ENCODE results near the gene TXNDC9. TPM values are rescaled to one million over a fixed set of nuclear protein-coding genes. Genes with fewer than 3 reads are reported as not detected.
"Not testable (repeated sequence)": the region's sequence is repeated elsewhere in the genome, so short reads cannot be mapped to it uniquely, and the experiment has no call there.

The TXNDC9 gene
- total RNA-seq, 2 experiments from 2014 or later, result 28.5 to 31.7 TPM

GRCh38 chr2:99325384-99325783 lies 10.7 kb downstream of the TXNDC9 start:
- Histone ChIP-seq H3K4me2 (ENCODE audit: low read length) (no peak overlapping the region), H3K4me1 (ENCODE audit: insufficient read depth, low read length, poor library complexity, severe bottlenecking) (no peaks in the 10 kb centered on the region), H3K27ac (ENCODE audit: low read depth, low read length, poor library complexity, severe bottlenecking) (no peak overlapping the region), H2AFZ (ENCODE audit: low read length) (no peak overlapping the region), H4K20me1 (ENCODE audit: insufficient read depth, low read length) (no peaks in the 10 kb centered on the region), H3K4me3 (ENCODE audit: low read depth, low read length, poor library complexity, severe bottlenecking) (no peak overlapping the region), H3K79me2 (ENCODE audit: insufficient read depth, low read depth, low read length) (0 out of 2 replicates have a peak, but pooled peaks cover 5% of the 10 kb centered on the region), H3K36me3 (ENCODE audit: insufficient read depth, low read length) (peaks cover 93% of the 10 kb centered on the region), H3K9me2 (ENCODE audit: insufficient read depth, low read length) (no peaks in the 10 kb centered on the region), H3K9me3 (ENCODE audit: low read length) (no peaks in the 10 kb centered on the region)
- ChIA-PET POLR2A (no interaction called here), CTCF (ENCODE audit: unreplicated experiment) (no interaction called here)
- no peak for DNase-seq (ENCODE audit: low spot score)
- no peak for TF ChIP-seq EZH2phosphoT487 (IDR thresholded peaks at IDR 0.05; ENCODE audit: borderline replicate concordance, low read depth, low read length)
- TF ChIP-seq, protein P1, sequence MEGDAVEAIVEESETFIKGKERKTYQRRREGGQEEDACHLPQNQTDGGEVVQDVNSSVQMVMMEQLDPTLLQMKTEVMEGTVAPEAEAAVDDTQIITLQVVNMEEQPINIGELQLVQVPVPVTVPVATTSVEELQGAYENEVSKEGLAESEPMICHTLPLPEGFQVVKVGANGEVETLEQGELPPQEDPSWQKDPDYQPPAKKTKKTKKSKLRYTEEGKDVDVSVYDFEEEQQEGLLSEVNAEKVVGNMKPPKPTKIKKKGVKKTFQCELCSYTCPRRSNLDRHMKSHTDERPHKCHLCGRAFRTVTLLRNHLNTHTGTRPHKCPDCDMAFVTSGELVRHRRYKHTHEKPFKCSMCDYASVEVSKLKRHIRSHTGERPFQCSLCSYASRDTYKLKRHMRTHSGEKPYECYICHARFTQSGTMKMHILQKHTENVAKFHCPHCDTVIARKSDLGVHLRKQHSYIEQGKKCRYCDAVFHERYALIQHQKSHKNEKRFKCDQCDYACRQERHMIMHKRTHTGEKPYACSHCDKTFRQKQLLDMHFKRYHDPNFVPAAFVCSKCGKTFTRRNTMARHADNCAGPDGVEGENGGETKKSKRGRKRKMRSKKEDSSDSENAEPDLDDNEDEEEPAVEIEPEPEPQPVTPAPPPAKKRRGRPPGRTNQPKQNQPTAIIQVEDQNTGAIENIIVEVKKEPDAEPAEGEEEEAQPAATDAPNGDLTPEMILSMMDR (conservative IDR thresholded peaks at IDR 0.05; ENCODE audit: low read length), result no peak
- no TSS peak for BruUV-seq (replicated peaks)
- intact Hi-C loops (cut with micrococcal nuclease; ENCODE audit: unreplicated experiment), result no loop called here

GRCh38 chr2:99317873-99318200 lies 18.3 kb downstream of the TXNDC9 start:
- H3K9me3 ChIP-seq (ENCODE audit: low read length); H2AFZ ChIP-seq (ENCODE audit: low read length); H3K4me2 ChIP-seq (ENCODE audit: low read length); H3K4me1 ChIP-seq (ENCODE audit: insufficient read depth, low read length, poor library complexity, severe bottlenecking); POLR2A ChIA-PET; BruUV-seq (replicated peaks); DNase-seq (ENCODE audit: low spot score); H4K20me1 ChIP-seq (ENCODE audit: insufficient read depth, low read length); H3K9me2 ChIP-seq (ENCODE audit: insufficient read depth, low read length); H3K4me3 ChIP-seq (ENCODE audit: low read depth, low read length, poor library complexity, severe bottlenecking); H3K79me2 ChIP-seq (ENCODE audit: insufficient read depth, low read depth, low read length); H3K27ac ChIP-seq (ENCODE audit: low read depth, low read length, poor library complexity, severe bottlenecking); CTCF ChIA-PET (ENCODE audit: unreplicated experiment): not testable (repeated sequence)
- H3K36me3 ChIP-seq (ENCODE audit: insufficient read depth, low read length), result peaks cover 58% of the 10 kb centered on the region
- intact Hi-C loops (cut with micrococcal nuclease; ENCODE audit: unreplicated experiment), result loop anchor here (5.0 kb wide), 1 partner anchor 646 kb away; no protein-coding TSS in a partner anchor

DNA sequence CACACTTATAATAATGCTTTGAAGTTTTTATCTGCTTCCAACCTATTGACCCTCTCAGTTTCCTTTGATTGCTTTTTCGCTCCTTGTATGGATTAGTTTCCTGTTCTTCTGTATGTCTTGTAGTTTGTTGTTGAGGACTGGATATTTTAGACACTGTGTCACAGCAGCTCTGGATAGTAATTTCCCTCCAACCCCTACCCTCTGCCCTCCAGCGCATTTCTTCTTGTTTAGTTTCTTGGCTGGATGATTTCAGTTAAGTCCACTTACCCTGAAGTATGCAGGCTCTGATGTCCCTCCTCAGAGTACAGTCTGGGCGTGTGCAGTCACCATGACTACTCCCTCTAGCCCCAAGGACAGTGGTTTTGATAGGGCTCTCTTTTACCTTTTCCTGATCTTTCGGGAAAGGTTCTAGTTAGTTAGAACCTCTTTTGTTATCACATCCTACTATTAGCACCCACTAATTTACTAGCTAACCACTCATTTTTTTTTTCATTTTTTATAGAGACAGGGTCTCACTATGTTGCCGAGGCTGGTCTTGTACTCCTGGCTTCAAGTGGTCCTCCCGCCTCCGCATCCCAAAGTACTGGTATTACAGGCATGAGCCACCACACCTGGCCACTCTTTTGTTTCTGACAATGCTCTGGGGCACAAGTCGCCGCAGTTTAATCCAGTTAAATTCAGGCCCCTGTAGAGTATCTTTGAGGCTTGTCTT lies 18.8 kb downstream of the TXNDC9 start:
- H2AFZ ChIP-seq (ENCODE audit: low read length), result no peak overlapping the region
- H3K79me2 ChIP-seq (ENCODE audit: insufficient read depth, low read depth, low read length), result no peaks in the 10 kb centered on the region
- H3K9me2 ChIP-seq (ENCODE audit: insufficient read depth, low read length), result no peaks in the 10 kb centered on the region
- intact Hi-C loops (cut with micrococcal nuclease; ENCODE audit: unreplicated experiment), result loop anchor here (5.0 kb wide), 1 partner anchor 645 kb away; no protein-coding TSS in a partner anchor
- TF ChIP-seq EZH2phosphoT487 (IDR thresholded peaks at IDR 0.05; ENCODE audit: borderline replicate concordance, low read depth, low read length), result no peak
- TF ChIP-seq, protein P1 (conservative IDR thresholded peaks at IDR 0.05; ENCODE audit: low read length), result no peak
- H3K36me3 ChIP-seq (ENCODE audit: insufficient read depth, low read length), result peaks cover 53% of the 10 kb centered on the region
- no peak for DNase-seq (ENCODE audit: low spot score)
- H3K27ac ChIP-seq (ENCODE audit: low read depth, low read length, poor library complexity, severe bottlenecking), result no peak overlapping the region
- H3K9me3 ChIP-seq (ENCODE audit: low read length), result no peaks in the 10 kb centered on the region
- H4K20me1 ChIP-seq (ENCODE audit: insufficient read depth, low read length), result no peaks in the 10 kb centered on the region
- H3K4me2 ChIP-seq (ENCODE audit: low read length), result no peak overlapping the region
- H3K4me1 ChIP-seq (ENCODE audit: insufficient read depth, low read length, poor library complexity, severe bottlenecking), result no peaks in the 10 kb centered on the region
- POLR2A ChIA-PET, result no interaction called here
- no peak overlapping the region for H3K4me3 ChIP-seq (ENCODE audit: low read depth, low read length, poor library complexity, severe bottlenecking)
- BruUV-seq (replicated peaks), result no TSS peak
- CTCF ChIA-PET (ENCODE audit: unreplicated experiment), result no interaction called here

- H3K9me3 ChIP-seq (ENCODE audit: low read length); POLR2A ChIA-PET; BruUV-seq (replicated peaks); H2AFZ ChIP-seq (ENCODE audit: low read length); intact Hi-C loops (cut with micrococcal nuclease; ENCODE audit: unreplicated experiment); H3K9me2 ChIP-seq (ENCODE audit: insufficient read depth, low read length); H4K20me1 ChIP-seq (ENCODE audit: insufficient read depth, low read length); H3K4me2 ChIP-seq (ENCODE audit: low read length); H3K27ac ChIP-seq (ENCODE audit: low read depth, low read length, poor library complexity, severe bottlenecking); CTCF ChIA-PET (ENCODE audit: unreplicated experiment); H3K36me3 ChIP-seq (ENCODE audit: insufficient read depth, low read length); DNase-seq (ENCODE audit: low spot score); H3K4me1 ChIP-seq (ENCODE audit: insufficient read depth, low read length, poor library complexity, severe bottlenecking); H3K79me2 ChIP-seq (ENCODE audit: insufficient read depth, low read depth, low read length); H3K4me3 ChIP-seq (ENCODE audit: low read depth, low read length, poor library complexity, severe bottlenecking): not testable (repeated sequence)
Measured at GRCh38 chr2:99301097-99301496, 35.0 kb downstream of the TXNDC9 start, which contains the start of gene LYG1. TSS of gene LYG1 (minus strand) at chr2:99301197. CDS start at chr2:99295670, 5,527 bp downstream.

All from OCI-LY7 (cell line).